ENCODE results near the gene ATP11C.
"Not testable (repeated sequence)": the region's sequence is repeated elsewhere in the genome, so short reads cannot be mapped to it uniquely, and the experiment has no call there.

Gene ATP11C

GRCh38 chrX:139691493-139691842 is 241.4 kb downstream of the ATP11C start:
- H3K27me3 ChIP-seq (ENCODE audit: control insufficient read depth, insufficient read depth, low read length) = peaks cover 47% of the 10 kb centered on the region
- H3K4me1 ChIP-seq (ENCODE audit: control insufficient read depth, insufficient read depth, low read length) = peaks cover 7% of the 10 kb centered on the region
- no peaks in the 10 kb centered on the region for H3K36me3 ChIP-seq (ENCODE audit: control insufficient read depth, insufficient read depth, low read length)
- H3K9me3 ChIP-seq (ENCODE audit: control insufficient read depth, insufficient read depth, low read depth, low read length) = no peaks in the 10 kb centered on the region
- no peak overlapping the region for H3K27ac ChIP-seq (ENCODE audit: low read depth, low read length)
- H3K9ac ChIP-seq (ENCODE audit: low read length) = no peak overlapping the region
- peak overlapping the region; percentile 65 for H3K4me3 ChIP-seq (ENCODE audit: low read depth, low read length)

- H3K27me3 ChIP-seq (ENCODE audit: control insufficient read depth, insufficient read depth, low read length) = peaks cover 12% of the 10 kb centered on the region; the same call in 1 of the 2 replicates
- H3K4me1 ChIP-seq (ENCODE audit: control insufficient read depth, insufficient read depth, low read length); H3K4me3 ChIP-seq (ENCODE audit: low read depth, low read length); H3K9ac ChIP-seq (ENCODE audit: low read length); H3K27ac ChIP-seq (ENCODE audit: low read depth, low read length); H3K9me3 ChIP-seq (ENCODE audit: control insufficient read depth, insufficient read depth, low read depth, low read length); H3K36me3 ChIP-seq (ENCODE audit: control insufficient read depth, insufficient read depth, low read length): not testable (repeated sequence)
Observed at GRCh38 chrX:139685175-139685574, 247.7 kb downstream of the ATP11C start.

GRCh38 chrX:139680356-139680755 is 252.5 kb downstream of the ATP11C start:
- Histone ChIP-seq H3K27me3 (ENCODE audit: control insufficient read depth, insufficient read depth, low read length) (no peaks in the 10 kb centered on the region; the same call in 1 of the 2 replicates), H3K9me3 (ENCODE audit: control insufficient read depth, insufficient read depth, low read depth, low read length) (0 out of 2 replicates have a peak, but pooled peaks cover 10% of the 10 kb centered on the region), H3K27ac (ENCODE audit: low read depth, low read length) (no peak overlapping the region), H3K4me1 (ENCODE audit: control insufficient read depth, insufficient read depth, low read length) (no peaks in the 10 kb centered on the region), H3K36me3 (ENCODE audit: control insufficient read depth, insufficient read depth, low read length) (no peaks in the 10 kb centered on the region), H3K4me3 (ENCODE audit: low read depth, low read length) (no peak overlapping the region), H3K9ac (ENCODE audit: low read length) (no peak overlapping the region)

Measured in HUES6 (cell line).